Measurements from ENCODE around the gene IL1R1. TPM values are rescaled to one million over a fixed set of nuclear protein-coding genes. Genes with fewer than 3 reads are reported as not detected.
A peak's percentile ranks its signal among the peaks of the same experiment; 100 is the strongest.

The IL1R1 gene
- total RNA-seq, 1 donor from 2014 or later = 6.3 TPM

GRCh38 chr2:102224824-102225739 lies 82.5 kb downstream of the IL1R1 start:
- no peaks in the 10 kb centered on the region for H3K9me3 ChIP-seq (ENCODE audit: control insufficient read depth in 3 of 3, low read length in 3 of 3)
- H3K36me3 ChIP-seq (ENCODE audit: control insufficient read depth in 3 of 3, insufficient read depth in 3 of 3, low read length in 3 of 3) = peaks cover 0 to 3% (median 0%) of the 10 kb centered on the region in 3 donors
- peaks cover 19 to 23% (median 20%) of the 10 kb centered on the region in 3 donors for H3K4me1 ChIP-seq (ENCODE audit: control insufficient read depth in 3 of 3, insufficient read depth in 3 of 3, low read length in 3 of 3)
- no peak overlapping the region for H3K4me3 ChIP-seq (ENCODE audit: low read length in 3 of 3)
- no peak overlapping the region for H3K9ac ChIP-seq (ENCODE audit: low read depth in 1 of 3, low read length in 3 of 3)
- peak overlapping the region; percentile 14 for H3K27ac ChIP-seq (ENCODE audit: low read depth, low read length)
- H3K27me3 ChIP-seq (ENCODE audit: control insufficient read depth in 3 of 3, insufficient read depth in 3 of 3, low read length in 3 of 3) = no peaks in the 10 kb centered on the region

GRCh38 chr2:102226171-102226570 lies 83.6 kb downstream of the IL1R1 start:
- no peak overlapping the region for H3K4me3 ChIP-seq (ENCODE audit: low read length in 3 of 3)
- peaks cover 19 to 23% (median 20%) of the 10 kb centered on the region in 3 donors for H3K4me1 ChIP-seq (ENCODE audit: control insufficient read depth in 3 of 3, insufficient read depth in 3 of 3, low read length in 3 of 3)
- H3K27ac ChIP-seq (ENCODE audit: low read depth, low read length) = peak overlapping the region; percentile 97
- H3K36me3 ChIP-seq (ENCODE audit: control insufficient read depth in 3 of 3, insufficient read depth in 3 of 3, low read length in 3 of 3) = no peaks in the 10 kb centered on the region
- no peak overlapping the region for H3K9ac ChIP-seq (ENCODE audit: low read depth in 1 of 3, low read length in 3 of 3)
- H3K27me3 ChIP-seq (ENCODE audit: control insufficient read depth in 3 of 3, insufficient read depth in 3 of 3, low read length in 3 of 3) = no peaks in the 10 kb centered on the region
- H3K9me3 ChIP-seq (ENCODE audit: control insufficient read depth in 3 of 3, low read length in 3 of 3) = no peaks in the 10 kb centered on the region

- Histone ChIP-seq H3K4me1 (ENCODE audit: control insufficient read depth in 3 of 3, insufficient read depth in 3 of 3, low read length in 3 of 3) (peaks cover 19 to 23% (median 20%) of the 10 kb centered on the region in 3 donors), H3K27ac (ENCODE audit: low read depth, low read length) (peak overlapping the region; percentile 97), H3K4me3 (ENCODE audit: low read length in 3 of 3) (no peak overlapping the region), H3K9ac (ENCODE audit: low read depth in 1 of 3, low read length in 3 of 3) (peak overlapping the region in 2 of 3 donors; percentile 68 to 73), H3K9me3 (ENCODE audit: control insufficient read depth in 3 of 3, low read length in 3 of 3) (no peaks in the 10 kb centered on the region), H3K27me3 (ENCODE audit: control insufficient read depth in 3 of 3, insufficient read depth in 3 of 3, low read length in 3 of 3) (no peaks in the 10 kb centered on the region), H3K36me3 (ENCODE audit: control insufficient read depth in 3 of 3, insufficient read depth in 3 of 3, low read length in 3 of 3) (no peaks in the 10 kb centered on the region)
These were observed 84.3 kb downstream of the IL1R1 start for GRCh38 chr2:102226612-102227391.

GRCh38 chr2:102229141-102229769 lies 86.7 kb downstream of the IL1R1 start:
- no peaks in the 10 kb centered on the region for H3K27me3 ChIP-seq (ENCODE audit: control insufficient read depth in 3 of 3, insufficient read depth in 3 of 3, low read length in 3 of 3)
- no peaks in the 10 kb centered on the region for H3K9me3 ChIP-seq (ENCODE audit: control insufficient read depth in 3 of 3, low read length in 3 of 3)
- no peak overlapping the region for H3K9ac ChIP-seq (ENCODE audit: low read depth in 1 of 3, low read length in 3 of 3)
- H3K36me3 ChIP-seq (ENCODE audit: control insufficient read depth in 3 of 3, insufficient read depth in 3 of 3, low read length in 3 of 3) = no peaks in the 10 kb centered on the region
- no peak overlapping the region for H3K4me3 ChIP-seq (ENCODE audit: low read length in 3 of 3)
- H3K27ac ChIP-seq (ENCODE audit: low read depth, low read length) = peak overlapping the region; percentile 97
- H3K4me1 ChIP-seq (ENCODE audit: control insufficient read depth in 3 of 3, insufficient read depth in 3 of 3, low read length in 3 of 3) = peaks cover 19 to 23% (median 20%) of the 10 kb centered on the region in 3 donors

Other genes starting within 250 kb of the IL1R1 start
- gene IL1R2, start 150.8 kb upstream of the IL1R1 start, total RNA-seq = 0.52 TPM
- gene IL1RL2, start 44.3 kb downstream of the IL1R1 start, total RNA-seq = not detected
- gene IL1RL1, start 168.8 kb downstream of the IL1R1 start, total RNA-seq = 1.0 TPM
- gene IL18R1, start 213.1 kb downstream of the IL1R1 start, total RNA-seq = 0.52 TPM